H1 (cell line): Measurements from ENCODE around the gene DIP2B. TPM values are rescaled to one million over a fixed set of nuclear protein-coding genes. Genes with fewer than 3 reads are reported as not detected.

Experiments
- CTCF ChIA-PET: fragments of 300-600 bp; sonication (Branson Sonifier 250); formaldehyde crosslinking; loops from one replicate; lab custom pipeline; 2021; ENCODE audit not compliant: partially characterized antibody; lab: Charles Lee
- POLR2A ChIA-PET: fragments of 300-600 bp; sonication (Branson Sonifier 250); formaldehyde crosslinking; loops from one replicate; lab custom pipeline; 2021; ENCODE audit warnings: inconsistent platforms; ENCODE audit not compliant: partially characterized antibody; lab: Charles Lee
- DNase-seq, 2 experiments: peaks; one replicate each; pipeline versions ENCODE4 v3.0.0 to v3.0.0-alpha.2; 2010 to 2022; ENCODE audit warnings: low spot score in 2 of 2, low read depth in 1 of 2, mixed read lengths in 1 of 2
- FAIRE-seq: peaks from 2 replicates; lab custom pipeline; 2011; peaks lifted over from hg19 to GRCh38; lab: Jason Lieb, UNC
- H2AFZ ChIP-seq: 2 replicates; pipeline ENCODE4 v1.8.1; 2012; ENCODE audit warnings: low read length, inconsistent platforms
- H2AK5ac ChIP-seq: 2 replicates; pipeline ENCODE4 v1.6.1; 2013; ENCODE audit warnings: low read depth, low read length
- H2BK120ac ChIP-seq: replicated peaks from 2 replicates; pipeline ENCODE3; 2013; ENCODE audit warnings: low read depth, low read length, inconsistent platforms
- H2BK12ac ChIP-seq: 2 replicates; pipeline ENCODE4 v1.6.1; 2013; ENCODE audit warnings: low read depth, low read length
- H2BK15ac ChIP-seq: 2 replicates; pipeline ENCODE4 v1.6.1; 2013; ENCODE audit warnings: low read length
- H2BK20ac ChIP-seq: 2 replicates; pipeline ENCODE4 v1.6.1; 2013; ENCODE audit warnings: low read length
- H2BK5ac ChIP-seq: 2 replicates; pipeline ENCODE4 v1.6.1; 2013; ENCODE audit warnings: low read depth, low read length
- H3K14ac ChIP-seq: 2 replicates; pipeline ENCODE4 v1.6.1; 2013; ENCODE audit warnings: inconsistent platforms; ENCODE audit not compliant: insufficient read length
- H3K18ac ChIP-seq: 2 replicates; pipeline ENCODE4 v1.6.1; 2013; ENCODE audit warnings: low read length; ENCODE audit errors: extremely low read depth
- H3K23ac ChIP-seq: 2 replicates; pipeline ENCODE4 v1.6.1; 2013; ENCODE audit warnings: inconsistent platforms; ENCODE audit not compliant: insufficient read length
- H3K23me2 ChIP-seq: 2 replicates; pipeline ENCODE4 v1.6.1; 2013; ENCODE audit warnings: low read depth, low read length
- H3K27ac ChIP-seq: 2 replicates; pipeline ENCODE4 v1.6.1; 2011; ENCODE audit warnings: low read depth, low read length, inconsistent platforms
- H3K27me3 ChIP-seq, 4 experiments: replicated peaks in 1 of 4; 1 replicate in 1 of 4; 2 replicates in 3 of 4; pipeline versions ENCODE4 v1.6.1 to v1.8.1; 2011 to 2013; ENCODE audit warnings: low read length in 3 of 4, mild to moderate bottlenecking in 3 of 4, inconsistent platforms in 2 of 4, mixed read lengths in 2 of 4, moderate library complexity in 1 of 4; ENCODE audit not compliant: control insufficient read depth in 3 of 4, insufficient read depth in 3 of 4; ENCODE audit errors: extremely low read depth in 1 of 4
- H3K36me3 ChIP-seq, 4 experiments: 2 replicates each; pipeline versions ENCODE4 v1.6.1 to v1.8.1; 2011 to 2013; ENCODE audit warnings: mild to moderate bottlenecking in 4 of 4, low read length in 3 of 4, moderate library complexity in 2 of 4, control low read depth in 1 of 4, inconsistent platforms in 1 of 4; ENCODE audit not compliant: insufficient read depth in 4 of 4, control insufficient read depth in 2 of 4
- H3K4ac ChIP-seq: replicated peaks from 2 replicates; pipeline ENCODE3; 2013; ENCODE audit warnings: low read length, low read depth, mixed read lengths, inconsistent platforms; ENCODE audit not compliant: insufficient read length
- H3K4me1 ChIP-seq, 4 experiments: replicated peaks in 1 of 4; 1 replicate in 1 of 4; 2 replicates in 3 of 4; pipeline versions ENCODE4 v1.6.1 to v1.8.1; 2011 to 2013; ENCODE audit warnings: low read length in 3 of 4, inconsistent platforms in 2 of 4, mixed read lengths in 1 of 4; ENCODE audit not compliant: insufficient read depth in 4 of 4, control insufficient read depth in 3 of 4
- H3K4me2 ChIP-seq, 2 experiments: 2 replicates each; pipeline versions ENCODE4 v1.6.1 to v1.8.1; 2011 to 2013; ENCODE audit warnings: low read depth in 2 of 2, low read length in 2 of 2, control low read depth in 1 of 2, inconsistent platforms in 1 of 2, mild to moderate bottlenecking in 1 of 2; ENCODE audit not compliant: insufficient read depth in 1 of 2
- H3K4me3 ChIP-seq, 4 experiments: fragments of 200-600, 300-600 bp in 1 of 4; sonication (generic), shearing (Covaris generic), sonication (Bioruptor Twin) in 1 of 4; 2 replicates each; pipeline versions ENCODE4 v1.5.1 to v1.8.1; 2011 to 2016; ENCODE audit warnings: low read length in 4 of 4, low read depth in 3 of 4, control low read depth in 2 of 4, inconsistent platforms in 2 of 4, mild to moderate bottlenecking in 2 of 4, mixed read lengths in 1 of 4, moderate library complexity in 1 of 4; ENCODE audit not compliant: insufficient read depth in 2 of 4; ENCODE audit errors: extremely low read depth in 1 of 4
- H3K56ac ChIP-seq: replicated peaks from 2 replicates; pipeline ENCODE3; 2013; ENCODE audit warnings: low read depth, mild to moderate bottlenecking, mixed read lengths, low read length, inconsistent platforms; ENCODE audit not compliant: insufficient read length
- H3K79me1 ChIP-seq: 2 replicates; pipeline ENCODE4 v1.6.1; 2013; ENCODE audit warnings: low read depth, low read length, control low read depth
- H3K79me2 ChIP-seq, 2 experiments: 2 replicates each; pipeline versions ENCODE4 v1.6.1 to v1.8.1; 2012 to 2013; ENCODE audit warnings: low read length in 2 of 2, mild to moderate bottlenecking in 2 of 2, inconsistent platforms in 1 of 2; ENCODE audit not compliant: insufficient read depth in 2 of 2, control insufficient read depth in 1 of 2
- H3K9ac ChIP-seq, 4 experiments: replicated peaks in 1 of 4; 1 replicate in 1 of 4; 2 replicates in 3 of 4; pipeline versions ENCODE4 v1.6.1 to v1.8.1; 2011 to 2013; ENCODE audit warnings: low read depth in 3 of 4, low read length in 3 of 4, control low read depth in 2 of 4, mild to moderate bottlenecking in 2 of 4, moderate library complexity in 2 of 4, inconsistent platforms in 1 of 4; ENCODE audit errors: extremely low read depth in 1 of 4
- H3K9me3 ChIP-seq, 2 experiments: 2 replicates each; pipeline versions ENCODE4 v1.6.1 to v1.8.1; 2012 to 2013; ENCODE audit warnings: mild to moderate bottlenecking in 2 of 2, moderate library complexity in 2 of 2, control low read depth in 1 of 2, inconsistent platforms in 1 of 2, low read depth in 1 of 2, low read length in 1 of 2, mixed read lengths in 1 of 2; ENCODE audit not compliant: insufficient read depth in 2 of 2
- H4K20me1 ChIP-seq, 2 experiments: replicated peaks in 1 of 2; 2 replicates each; pipeline versions ENCODE3 to v1.8.1; 2011 to 2013; ENCODE audit warnings: inconsistent platforms in 2 of 2, low read length in 2 of 2, mild to moderate bottlenecking in 1 of 2; ENCODE audit not compliant: insufficient read depth in 2 of 2, control insufficient read depth in 1 of 2
- H4K5ac ChIP-seq: 2 replicates; pipeline ENCODE4 v1.6.1; 2013; ENCODE audit warnings: low read length, low read depth, mixed read lengths, inconsistent platforms; ENCODE audit not compliant: insufficient read length
- H4K8ac ChIP-seq: 2 replicates; pipeline ENCODE4 v1.8.0; 2013; ENCODE audit warnings: mild to moderate bottlenecking, moderate library complexity, low read length, inconsistent platforms; ENCODE audit not compliant: insufficient read depth; ENCODE audit errors: extremely low read depth
- H4K91ac ChIP-seq: replicated peaks from 2 replicates; pipeline ENCODE3; 2013; ENCODE audit warnings: low read length, mixed read lengths, inconsistent platforms; ENCODE audit not compliant: insufficient read length
- CBX5 ChIP-seq: fragments of 300-800, 300-1000 bp; sonication (generic); IDR thresholded peaks from 2 replicates; pipeline ENCODE4 v1.7.1; 2016; ENCODE audit warnings: antibody characterized with exemption, low read length, low read depth
- FOSL1 ChIP-seq: IDR thresholded peaks from 2 replicates; pipeline ENCODE4 v1.6.1; 2011; ENCODE audit warnings: mild to moderate bottlenecking, low read depth, low read length, moderate library complexity; ENCODE audit not compliant: insufficient read depth
- KDM1A ChIP-seq: fragments of 200-600, 300-600 bp; sonication (generic); IDR thresholded peaks from 2 replicates; pipeline ENCODE4 v1.7.1; 2016; ENCODE audit warnings: mild to moderate bottlenecking, low read length, borderline replicate concordance
- KDM4A ChIP-seq: IDR thresholded peaks from one replicate; pipeline ENCODE4 v1.7.1; 2012; ENCODE audit warnings: low read depth, mild to moderate bottlenecking, moderate library complexity, low read length, inconsistent platforms; ENCODE audit not compliant: severe bottlenecking
- MAX ChIP-seq: IDR thresholded peaks from 2 replicates; pipeline ENCODE4 v1.6.1; 2012; ENCODE audit warnings: inconsistent platforms
- PHF8 ChIP-seq: fragments of 200-600 bp; sonication (generic); conservative IDR thresholded peaks from 2 replicates; pipeline ENCODE4 v1.7.1; 2012; ENCODE audit warnings: low read depth, mild to moderate bottlenecking, inconsistent platforms, low read length, moderate library complexity
- POU5F1 ChIP-seq: IDR thresholded peaks from 2 replicates; pipeline ENCODE4 v1.6.1; 2011; ENCODE audit warnings: low read depth, mild to moderate bottlenecking, low read length, moderate library complexity
- RBBP5 ChIP-seq: IDR thresholded peaks from 2 replicates; pipeline ENCODE4 v1.7.1; 2012; ENCODE audit warnings: low read depth, mild to moderate bottlenecking, inconsistent platforms, low read length, moderate library complexity, borderline replicate concordance
- RFX5 ChIP-seq: IDR thresholded peaks from 2 replicates; pipeline ENCODE4 v1.6.1; 2011; ENCODE audit warnings: low read depth, low read length, improper control_type of control experiment, borderline replicate concordance
- SRF ChIP-seq: IDR thresholded peaks from 2 replicates; pipeline ENCODE4 v1.6.1; 2011; ENCODE audit warnings: mild to moderate bottlenecking, low read depth, low read length, moderate library complexity
- TEAD4 ChIP-seq: IDR thresholded peaks from 2 replicates; pipeline ENCODE4 v1.6.1; 2012; ENCODE audit warnings: low read depth, low read length, inconsistent platforms, mixed read lengths
- YY1 ChIP-seq: IDR thresholded peaks from 2 replicates; pipeline ENCODE4 v1.6.1; 2011; ENCODE audit warnings: low read depth, mild to moderate bottlenecking, low read length
- WGBS, 2 experiments: shearing (Covaris generic) in 1 of 2; methylation state at CpG; one replicate each; pipeline versions ENCODE4 v1.1.6 to v1.1.7; 2013 to 2015; ENCODE audit warnings: low lambda C conversion rate in 2 of 2, mixed read lengths in 2 of 2, inconsistent platforms in 1 of 2, low coverage in 1 of 2, missing lambda C conversion rate in 1 of 2; ENCODE audit not compliant: insufficient replicate concordance in 2 of 2, insufficient coverage in 1 of 2, insufficient read length in 1 of 2; ENCODE audit errors: extremely low coverage in 1 of 2, missing lambda C conversion rate in 1 of 2; 5-methylcytosine and 5-hydroxymethylcytosine counted together
- polyA plus RNA-seq, 7 experiments: library from polyadenylated mRNA; depleted of rRNA in 3 of 7; stranded (reverse) in 5 of 7; unstranded in 2 of 7; fragments of >200 nt in 5 of 7; fragments of 200-250 nt in 2 of 7; gene quantifications; 1 replicate in 5 of 7; 2 replicates in 1 of 7; 4 replicates in 1 of 7; pipeline versions ENCODE4 v1.2.1 to v1.2.3, GENCODE V29; 2011 to 2013; ENCODE audit warnings: missing spikeins in 2 of 7, mixed read lengths in 2 of 7
- total RNA-seq: library from RNA; stranded (reverse); fragmentation: NEBNext Ultra II Directional; extraction: Animal tissue kit (Norgen Biotek cat#: 25700); gene quantifications from 2 replicates; pipeline ENCODE4 v1.2.1, GENCODE V29; 2021

Gene DIP2B
- total and polyA plus RNA-seq, 2 of the 8 experiments (the other 6 are each of a cell fraction or from before 2014, with no cell fraction given) = 11.1 to 29.6 TPM

GRCh38 chr12:50467439-50467838, 37.3 kb upstream of the DIP2B start:
- POLR2A ChIA-PET = interaction anchor here (1.0 to 1.2 kb wide), 3 partner anchors 9 to 29 kb away, joined by 3 to 4 read pairs (median 4); no protein-coding TSS in a partner anchor
- 91% methylated on average over 3 of the region's 3 CpGs; no CpG with 5 or more reads in 1 of the 2 experiments for WGBS, 2 experiments

More at GRCh38 chr12:50467439-50467838, 37.3 kb upstream of the DIP2B start:
- Histone ChIP-seq H2AK5ac (no peak overlapping the region), H3K56ac (no peak overlapping the region), H3K9ac (no peak overlapping the region), H3K9me3 (no peaks in the 10 kb centered on the region), H2BK5ac (no peak overlapping the region), H3K79me1 (no peaks in the 10 kb centered on the region)
- no peak for FAIRE-seq
- DNase-seq = no peak
- TF ChIP-seq CBX5 (no peak), KDM4A (no peak), MAX (no peak), RBBP5 (no peak), TEAD4 (no peak), YY1 (no peak), PHF8 (no peak), KDM1A (no peak), FOSL1 (no peak), POU5F1 (no peak), SRF (no peak), RFX5 (no peak)
- TF ChIP-seq, all 59 proteins: peak for 0
- H2BK20ac ChIP-seq = no peak overlapping the region
- no peak overlapping the region for H4K91ac ChIP-seq
- no peaks in the 10 kb centered on the region for H4K20me1 ChIP-seq
- H3K4me1 ChIP-seq = no peaks in the 10 kb centered on the region
- no peak overlapping the region for H3K18ac ChIP-seq
- CTCF ChIA-PET = interaction anchor here (0.6 kb wide), 1 partner anchor 182 kb away, joined by 3 read pairs; no protein-coding TSS in a partner anchor
- no peak overlapping the region for H2BK120ac ChIP-seq
- H3K4ac ChIP-seq = no peak overlapping the region
- no peak overlapping the region for H3K4me3 ChIP-seq
- H4K8ac ChIP-seq = no peak overlapping the region
- no peak overlapping the region for H3K4me2 ChIP-seq
- H2AFZ ChIP-seq = no peak overlapping the region
- no peaks in the 10 kb centered on the region for H3K23me2 ChIP-seq
- H3K14ac ChIP-seq = no peak overlapping the region
- no peak overlapping the region for H3K23ac ChIP-seq
- H3K27me3 ChIP-seq = no peaks in the 10 kb centered on the region
- no peaks in the 10 kb centered on the region for H3K79me2 ChIP-seq
- H3K36me3 ChIP-seq = peaks cover 2 to 61% (median 45%) of the 10 kb centered on the region in 4 experiments
- no peak overlapping the region for H2BK12ac ChIP-seq
- no peak overlapping the region for H4K5ac ChIP-seq
- H3K27ac ChIP-seq = no peak overlapping the region
- H2BK15ac ChIP-seq = no peak overlapping the region
